ENCODE data around the gene POLR1G.

POLR1G gene

DNA sequence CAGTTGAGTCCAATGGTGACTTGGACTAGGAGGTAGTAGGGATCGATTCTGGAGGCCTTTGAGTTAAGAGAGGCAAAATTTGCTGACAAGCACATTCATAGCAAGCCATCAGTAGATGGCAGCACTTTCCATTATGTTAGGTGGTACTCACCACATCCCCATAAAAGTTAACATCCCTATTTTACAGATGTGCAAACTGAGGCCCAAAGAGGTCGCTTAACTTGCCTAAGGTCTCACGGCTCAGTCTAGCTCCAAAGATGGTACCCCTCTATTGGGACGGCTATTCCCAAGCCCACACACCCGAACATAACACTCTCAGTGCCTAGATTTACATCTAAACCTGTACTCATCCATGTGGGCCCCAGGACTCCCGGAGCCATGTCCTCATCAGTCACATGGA, 39.9 kb downstream of the POLR1G start:
- no peak for DNase-seq (ENCODE audit: low spot score)

GRCh38 chr19:45446944-45447343, 40.5 kb downstream of the POLR1G start:
- no peak for DNase-seq (ENCODE audit: low spot score)

DNA sequence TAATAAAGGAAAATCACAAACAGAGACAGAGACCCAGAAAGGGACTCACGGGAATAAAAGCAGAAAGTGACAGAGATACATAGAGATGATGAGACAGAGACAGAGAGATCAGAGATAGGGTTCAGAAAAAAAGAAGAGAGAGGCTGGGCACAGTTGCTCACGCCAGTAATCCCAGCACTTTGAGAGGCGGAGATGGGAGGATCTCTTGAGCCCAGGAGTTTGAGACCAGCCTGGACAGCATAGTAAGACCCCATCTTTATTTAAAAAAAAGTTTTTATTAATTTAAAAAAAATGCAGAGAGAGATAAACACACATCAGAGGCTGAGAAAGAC, 41.9 kb downstream of the POLR1G start:
- DNase-seq (ENCODE audit: low spot score) = no peak

- no peak for DNase-seq (ENCODE audit: low spot score)
Observed at GRCh38 chr19:45448887-45449299, 42.4 kb downstream of the POLR1G start.

- DNase-seq (ENCODE audit: low spot score) = no peak
Observed at GRCh38 chr19:45450012-45450333, 43.5 kb downstream of the POLR1G start.

DNA sequence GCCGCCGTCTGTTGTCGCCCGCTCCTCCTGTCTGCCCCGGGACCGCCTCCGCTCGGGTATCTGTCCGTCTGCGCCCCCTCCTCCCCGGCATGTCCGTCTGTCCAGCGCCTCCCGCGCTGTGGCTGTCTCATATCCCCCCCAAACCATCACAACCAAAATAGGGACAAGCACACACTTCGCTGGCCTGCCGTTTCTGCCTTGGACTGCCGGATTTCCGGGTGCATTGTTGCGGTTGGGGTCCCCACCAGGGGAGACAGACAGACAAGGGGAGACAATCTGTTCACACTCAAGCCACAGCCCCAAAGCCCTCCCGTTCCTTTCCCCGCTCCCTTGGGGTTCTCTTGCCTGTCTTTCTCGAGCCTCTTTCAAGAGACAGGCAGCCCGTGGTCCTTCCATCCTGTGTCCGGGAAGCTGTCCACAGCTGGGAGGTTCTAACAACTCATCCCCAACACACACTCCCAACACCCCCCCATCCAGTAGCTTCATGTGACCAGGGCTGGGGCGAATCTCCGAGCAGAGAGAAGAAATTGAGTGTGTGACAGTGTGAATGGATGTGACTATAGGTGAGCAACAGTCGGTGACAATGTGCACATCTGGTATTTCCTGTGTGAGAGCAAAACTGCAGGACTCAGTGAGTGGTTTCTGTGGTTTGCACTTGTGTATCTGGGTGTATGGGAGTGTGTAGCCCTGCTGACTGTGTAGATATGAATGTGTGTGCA, 44.8 kb downstream of the POLR1G start:
- DNase-seq (ENCODE audit: low spot score) = no peak

DNA sequence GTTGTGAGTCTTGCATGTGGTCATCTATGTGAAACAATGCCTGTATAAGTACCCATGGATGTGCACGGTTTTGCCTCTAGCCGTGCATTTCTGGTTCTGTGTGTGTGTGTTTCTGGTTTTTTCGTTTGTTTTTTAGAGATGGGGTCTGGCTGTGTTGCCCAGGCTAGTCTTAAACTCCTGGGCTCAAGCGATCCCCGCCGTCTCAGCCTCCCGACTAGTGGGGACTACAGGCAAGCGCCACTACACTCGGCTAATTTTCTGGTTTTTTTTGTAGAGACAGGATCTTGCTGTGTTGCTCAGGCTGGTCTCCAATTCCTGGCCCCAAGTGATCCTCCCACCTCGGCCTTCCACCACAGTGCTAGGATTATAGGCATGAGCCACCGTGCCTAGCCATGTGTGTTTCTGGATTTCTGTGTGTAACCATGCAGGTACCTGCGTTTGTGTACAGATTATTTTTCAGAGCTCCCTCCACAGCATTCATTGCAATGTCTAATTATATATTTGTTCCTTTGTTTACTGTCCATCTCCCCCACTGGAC, 45.5 kb downstream of the POLR1G start:
- no peak for DNase-seq (ENCODE audit: low spot score)

DNA sequence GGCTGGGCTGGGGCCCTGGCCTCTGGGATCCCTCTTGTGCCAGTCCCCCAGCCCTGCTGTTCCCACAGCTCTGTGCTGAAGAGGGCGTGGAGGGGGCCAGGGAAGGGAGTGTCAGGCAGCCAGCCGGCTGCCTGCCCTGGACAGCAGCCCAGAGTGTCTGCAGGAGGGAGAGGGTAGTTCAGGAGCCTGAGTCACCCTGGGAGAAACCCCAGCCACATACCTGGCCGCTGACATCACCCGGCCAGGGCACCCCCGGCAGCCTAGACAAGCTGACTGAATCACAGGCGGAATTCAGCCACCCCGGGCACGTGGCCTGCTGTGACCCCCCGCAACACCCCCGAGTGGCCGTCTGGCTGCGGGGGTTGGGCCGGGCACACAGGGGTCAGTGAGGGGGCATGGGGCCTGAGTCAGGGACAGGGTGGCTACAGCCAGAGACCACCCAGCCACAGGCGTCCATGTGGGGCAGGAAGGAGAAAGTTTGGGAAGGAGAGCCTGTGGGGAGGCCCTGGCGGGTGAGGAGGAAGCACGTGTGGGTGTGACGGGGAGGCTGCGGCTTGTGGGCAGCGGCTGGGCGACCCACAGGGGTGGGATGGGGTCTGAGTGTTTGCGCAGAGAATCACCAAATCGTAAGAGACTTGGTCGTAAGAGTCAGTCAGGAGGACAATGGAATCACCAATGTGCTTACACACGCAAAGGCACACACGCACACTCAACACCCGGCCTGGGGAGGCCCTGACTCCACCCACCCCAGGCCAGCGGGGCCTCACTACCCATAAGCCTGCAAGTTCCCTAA, 49.5 kb downstream of the POLR1G start:
- no peak for DNase-seq (ENCODE audit: low spot score)

GRCh38 chr19:45456500-45456815, 50.0 kb downstream of the POLR1G start:
- no peak for DNase-seq (ENCODE audit: low spot score)

DNA sequence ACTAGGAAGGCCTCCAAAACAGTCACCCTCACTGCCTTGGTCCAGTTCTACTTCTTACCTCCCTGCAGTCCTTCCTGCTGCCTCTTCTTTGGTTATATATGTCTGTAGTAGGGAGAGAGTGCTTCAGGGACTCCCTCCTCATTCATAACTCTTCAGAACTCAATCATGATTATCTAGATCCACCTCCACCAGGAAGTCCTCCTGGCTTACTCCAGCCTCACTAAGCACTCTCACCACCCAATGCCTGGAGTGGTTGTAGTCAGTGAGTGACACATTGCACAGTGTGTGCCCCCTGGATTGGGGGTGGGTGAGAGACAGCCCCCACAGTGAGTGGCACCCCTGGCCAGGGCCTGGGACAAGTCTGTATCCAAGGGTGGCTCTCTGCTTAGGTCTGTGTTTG, 51.3 kb downstream of the POLR1G start:
- DNase-seq (ENCODE audit: low spot score) = no peak
